Stimulated activated CD4-positive, alpha-beta T cell treated with anti-CD3 and anti-CD28 coated beads, Interleukin-12 subunit alpha, Interleukin-12 subunit beta, amount 100 ng/mL, for 48 hours (primary cell): ENCODE results near the gene CDKN1C.

ENCODE experiments used
- DNase-seq, 3 donors: peaks; one replicate each; pipeline ENCODE4 v3.0.0-alpha.2; 2020; ENCODE audit warnings: low read depth in 2 of 3, low spot score in 1 of 3

The CDKN1C gene

GRCh38 chr11:2870460-2870859 is 15.1 kb downstream of the CDKN1C start:
- DNase-seq: no peak

- DNase-seq: no peak
These were observed 15.8 kb downstream of the CDKN1C start for GRCh38 chr11:2869561-2870427.

- DNase-seq: no peak
These were observed 16.4 kb downstream of the CDKN1C start for GRCh38 chr11:2869134-2869526.

GRCh38 chr11:2868506-2869133 is 17.0 kb downstream of the CDKN1C start:
- DNase-seq: no peak

GRCh38 chr11:2867722-2868505 is 17.7 kb downstream of the CDKN1C start:
- no peak for DNase-seq

- DNase-seq: no peak
These were observed 18.4 kb downstream of the CDKN1C start for GRCh38 chr11:2867142-2867541.

- DNase-seq: no peak
These were observed 19.5 kb downstream of the CDKN1C start for GRCh38 chr11:2865922-2866577.

- no peak for DNase-seq
These were observed 20.7 kb downstream of the CDKN1C start for GRCh38 chr11:2864901-2865300.

- DNase-seq: no peak
These were observed 22.3 kb downstream of the CDKN1C start for GRCh38 chr11:2863276-2863618.

GRCh38 chr11:2862395-2863275 is 22.9 kb downstream of the CDKN1C start:
- no peak for DNase-seq

- no peak for DNase-seq
These were observed 24.9 kb downstream of the CDKN1C start for GRCh38 chr11:2860636-2861035.

- DNase-seq: no peak
These were observed 25.9 kb downstream of the CDKN1C start for GRCh38 chr11:2859699-2860037.

- DNase-seq: no peak
These were observed 26.4 kb downstream of the CDKN1C start for GRCh38 chr11:2858995-2859698.

- DNase-seq: no peak
These were observed 27.7 kb downstream of the CDKN1C start for GRCh38 chr11:2857918-2858317.

GRCh38 chr11:2857276-2857675 is 28.3 kb downstream of the CDKN1C start:
- DNase-seq: no peak

GRCh38 chr11:2855162-2855561 is 30.4 kb downstream of the CDKN1C start:
- DNase-seq: no peak

- DNase-seq: no peak
These were observed 31.5 kb downstream of the CDKN1C start for GRCh38 chr11:2853997-2854560.

- no peak for DNase-seq
These were observed 32.2 kb downstream of the CDKN1C start for GRCh38 chr11:2853401-2853800.

GRCh38 chr11:2849994-2850770 is 35.4 kb downstream of the CDKN1C start:
- DNase-seq: no peak
